NCI-H2081 treated with DMSO at 0.1 percent for 48 hours (cell line): ENCODE data around the gene NEFH.
"Not testable (repeated sequence)": the region's sequence is repeated elsewhere in the genome, so short reads cannot be mapped to it uniquely, and the experiment has no call there.

Source experiments
- DNase-seq: peaks from one replicate; lab custom pipeline; 2025; lab: John Stamatoyannopoulos, UW

Gene NEFH

GRCh38 chr22:29464581-29464980 lies 15.4 kb upstream of the NEFH start:
- no peak for DNase-seq

GRCh38 chr22:29469755-29470154 lies 10.3 kb upstream of the NEFH start:
- DNase-seq = no peak

GRCh38 chr22:29470159-29470855 lies 9.7 kb upstream of the NEFH start:
- no peak for DNase-seq

- DNase-seq = no peak
These were observed 7.0 kb upstream of the NEFH start for GRCh38 chr22:29473001-29473400.

- DNase-seq = no peak
These were observed 4.5 kb upstream of the NEFH start for GRCh38 chr22:29475550-29475949.

GRCh38 chr22:29476116-29476515 lies 3.9 kb upstream of the NEFH start:
- no peak for DNase-seq

- no peak for DNase-seq
These were observed 2.2 kb upstream of the NEFH start for GRCh38 chr22:29477723-29478318.

- no peak for DNase-seq
These were observed 1.4 kb upstream of the NEFH start for GRCh38 chr22:29478326-29479276.

GRCh38 chr22:29480262-29480511 lies 169 bp downstream of the NEFH start:
- DNase-seq = no peak

GRCh38 chr22:29480512-29481264 lies 670 bp downstream of the NEFH start:
- no peak for DNase-seq

- no peak for DNase-seq
These were observed 1.4 kb downstream of the NEFH start for GRCh38 chr22:29481265-29482000.

GRCh38 chr22:29482253-29482652 lies 2.2 kb downstream of the NEFH start:
- DNase-seq = no peak

- no peak for DNase-seq
These were observed 2.7 kb downstream of the NEFH start for GRCh38 chr22:29482726-29483125.

GRCh38 chr22:29483254-29483653 lies 3.2 kb downstream of the NEFH start:
- no peak for DNase-seq

GRCh38 chr22:29484642-29485041 lies 4.6 kb downstream of the NEFH start:
- no peak for DNase-seq

- no peak for DNase-seq
These were observed 5.4 kb downstream of the NEFH start for GRCh38 chr22:29485448-29485847.

GRCh38 chr22:29487426-29487986 lies 7.5 kb downstream of the NEFH start:
- DNase-seq = no peak

- DNase-seq = not testable (repeated sequence)
These were observed 9.2 kb downstream of the NEFH start for GRCh38 chr22:29489127-29489780.

GRCh38 chr22:29491012-29491411 lies 11.0 kb downstream of the NEFH start:
- DNase-seq = no peak

- DNase-seq = no peak
These were observed 13.6 kb downstream of the NEFH start for GRCh38 chr22:29493636-29494035.

GRCh38 chr22:29499852-29500251 lies 19.8 kb downstream of the NEFH start:
- no peak for DNase-seq
